Stimulated activated CD8-positive, alpha-beta memory T cell treated with anti-CD3 and anti-CD28 coated beads, Interleukin-12 subunit alpha, Interleukin-12 subunit beta, amount 100 ng/mL, for 4 hours (primary cell): ENCODE results near the gene CALHM5.
A peak's percentile ranks its signal among the peaks of the same experiment; 100 is the strongest.
"Not testable (repeated sequence)": the region's sequence is repeated elsewhere in the genome, so short reads cannot be mapped to it uniquely, and the experiment has no call there.

ENCODE experiments used
- DNase-seq: peaks from one replicate; pipeline ENCODE4 v3.0.0-alpha.2; 2020; ENCODE audit warnings: low read depth

CALHM5 gene

GRCh38 chr6:116511424-116512110 lies at the start of gene CALHM5:
Gene CALHM5, plus strand, starts transcription at chr6:116511639. Its CDS starts 58 bp downstream, at chr6:116511697.
- DNase-seq: no peak

GRCh38 chr6:116461932-116462885 lies 49.2 kb upstream of the CALHM5 start:
- peak; percentile 44 for DNase-seq

GRCh38 chr6:116463301-116463700 lies 48.1 kb upstream of the CALHM5 start:
- no peak for DNase-seq

- no peak for DNase-seq
Measured at GRCh38 chr6:116465246-116465645, 46.2 kb upstream of the CALHM5 start.

- no peak for DNase-seq
Measured at GRCh38 chr6:116467096-116467495, 44.3 kb upstream of the CALHM5 start.

GRCh38 chr6:116467514-116467913 lies 43.9 kb upstream of the CALHM5 start:
- no peak for DNase-seq

- no peak for DNase-seq
Measured at GRCh38 chr6:116468293-116468692, 43.1 kb upstream of the CALHM5 start.

- no peak for DNase-seq
Measured at GRCh38 chr6:116471531-116471930, 39.9 kb upstream of the CALHM5 start.

GRCh38 chr6:116472706-116473105 lies 38.7 kb upstream of the CALHM5 start:
- DNase-seq: no peak

- no peak for DNase-seq
Measured at GRCh38 chr6:116475141-116475540, 36.3 kb upstream of the CALHM5 start.

- DNase-seq: no peak
Measured at GRCh38 chr6:116476002-116476678, 35.3 kb upstream of the CALHM5 start.

GRCh38 chr6:116482780-116483179 lies 28.7 kb upstream of the CALHM5 start:
- no peak for DNase-seq

GRCh38 chr6:116483616-116484015 lies 27.8 kb upstream of the CALHM5 start:
- no peak for DNase-seq

- no peak for DNase-seq
Measured at GRCh38 chr6:116485559-116486184, 25.8 kb upstream of the CALHM5 start.

GRCh38 chr6:116491610-116492330 lies 19.7 kb upstream of the CALHM5 start:
- no peak for DNase-seq

GRCh38 chr6:116492331-116493067 lies 18.9 kb upstream of the CALHM5 start:
- no peak for DNase-seq

GRCh38 chr6:116495161-116495560 lies 16.3 kb upstream of the CALHM5 start:
- DNase-seq: not testable (repeated sequence)

- DNase-seq: no peak
Measured at GRCh38 chr6:116497113-116497676, 14.2 kb upstream of the CALHM5 start.

GRCh38 chr6:116500969-116501433 lies 10.4 kb upstream of the CALHM5 start:
- DNase-seq: no peak

GRCh38 chr6:116507324-116507723 lies 4.1 kb upstream of the CALHM5 start:
- no peak for DNase-seq
